Measurements from ENCODE around the gene TMEM52B.

TMEM52B gene

GRCh38 chr12:10170216-10170615 is 8.6 kb upstream of the TMEM52B start:
- DNase-seq (ENCODE audit: low read depth): peak; percentile 84
- TF ChIP-seq CTCF (conservative IDR thresholded peaks at IDR 0.05; ENCODE audit: low read length): no peak
- H3K4me3 ChIP-seq (ENCODE audit: low read length): no peak overlapping the region

GRCh38 chr12:10171973-10172728 is 6.7 kb upstream of the TMEM52B start, which contains the start of gene OLR1:
Gene OLR1, minus strand, starts transcription at chr12:10172132. Its CDS starts 55 bp downstream, at chr12:10172077.
- TF ChIP-seq CTCF (conservative IDR thresholded peaks at IDR 0.05; ENCODE audit: low read length): no peak

GRCh38 chr12:10174986-10175614 is 3.7 kb upstream of the TMEM52B start:
- no peak for TF ChIP-seq CTCF (conservative IDR thresholded peaks at IDR 0.05; ENCODE audit: low read length)
- no peak for DNase-seq (ENCODE audit: low read depth)
- H3K4me3 ChIP-seq (ENCODE audit: low read length): no peak overlapping the region

More at GRCh38 chr12:10171973-10172728, 6.7 kb upstream of the TMEM52B start, which contains the start of gene OLR1:
- H3K4me3 ChIP-seq (ENCODE audit: low read length): no peak within 1 kb of the TSS
- DNase-seq (ENCODE audit: low read depth): no peak

GRCh38 chr12:10175846-10176636 is 2.8 kb upstream of the TMEM52B start:
- DNase-seq (ENCODE audit: low read depth): no peak
- TF ChIP-seq CTCF (conservative IDR thresholded peaks at IDR 0.05; ENCODE audit: low read length): no peak
- no peak overlapping the region for H3K4me3 ChIP-seq (ENCODE audit: low read length)

- no peak for DNase-seq (ENCODE audit: low read depth)
- no peak for TF ChIP-seq CTCF (conservative IDR thresholded peaks at IDR 0.05; ENCODE audit: low read length)
- no peak overlapping the region for H3K4me3 ChIP-seq (ENCODE audit: low read length)
Observed at GRCh38 chr12:10179776-10180181, 947 bp downstream of the TMEM52B start.

GRCh38 chr12:10182354-10183049 is 3.7 kb downstream of the TMEM52B start:
- TF ChIP-seq CTCF (conservative IDR thresholded peaks at IDR 0.05; ENCODE audit: low read length): no peak
- DNase-seq (ENCODE audit: low read depth): peak; percentile 85
- no peak overlapping the region for H3K4me3 ChIP-seq (ENCODE audit: low read length)

Data from AG10803 (cell line).